Keratinocyte (primary cell): ENCODE measurements around the gene CD46. TPM values are rescaled to one million over a fixed set of nuclear protein-coding genes. Genes with fewer than 3 reads are reported as not detected.

Experiments used
- DNase-seq: peaks from one replicate; pipeline ENCODE4 v3.0.0-alpha.2; 2011; ENCODE audit warnings: low read depth, missing footprints, low spot score
- FAIRE-seq: peaks from 2 replicates; lab custom pipeline; 2011; peaks lifted over from hg19 to GRCh38; lab: Jason Lieb, UNC
- H2AFZ ChIP-seq: 2 replicates; pipeline ENCODE4 v1.6.0; 2012; ENCODE audit warnings: low read length, control low read depth, inconsistent platforms; ENCODE audit not compliant: control insufficient read depth
- H3K27ac ChIP-seq: 2 replicates; pipeline ENCODE4 v1.5.1; 2011; ENCODE audit warnings: low read length; ENCODE audit not compliant: control insufficient read depth, insufficient read depth
- H3K27me3 ChIP-seq: 3 replicates; pipeline ENCODE4 v1.6.0; 2011; ENCODE audit warnings: low read length; ENCODE audit not compliant: control insufficient read depth, insufficient read depth; ENCODE audit errors: extremely low read depth
- H3K36me3 ChIP-seq, 2 experiments: 2 replicates in 1 of 2; 3 replicates in 1 of 2; pipeline ENCODE4 v1.5.1; 2011; ENCODE audit warnings: low read length in 2 of 2, mild to moderate bottlenecking in 1 of 2; ENCODE audit not compliant: control insufficient read depth in 2 of 2, insufficient read depth in 2 of 2; ENCODE audit errors: extremely low read depth in 1 of 2
- H3K4me1 ChIP-seq: 3 replicates; pipeline ENCODE4 v1.5.1; 2011; ENCODE audit warnings: low read length; ENCODE audit not compliant: control insufficient read depth, insufficient read depth; ENCODE audit errors: extremely low read depth
- H3K4me2 ChIP-seq: 3 replicates; pipeline ENCODE4 v1.6.0; 2011; ENCODE audit warnings: low read depth, low read length; ENCODE audit not compliant: control insufficient read depth, insufficient read depth; ENCODE audit errors: extremely low read depth
- H3K4me3 ChIP-seq, 3 experiments: fragments of 200-600 bp in 1 of 3; sonication (generic) in 1 of 3; 2 replicates in 2 of 3; 3 replicates in 1 of 3; pipeline ENCODE4 v1.5.1; 2011 to 2016; ENCODE audit warnings: low read length in 3 of 3, mild to moderate bottlenecking in 3 of 3, control low read depth in 2 of 3, inconsistent platforms in 1 of 3, low read depth in 1 of 3, mixed read lengths in 1 of 3, mixed run types in 1 of 3, moderate library complexity in 1 of 3; ENCODE audit not compliant: control insufficient read depth in 2 of 3, insufficient read depth in 2 of 3; ENCODE audit errors: extremely low read depth in 1 of 3
- H3K79me2 ChIP-seq: 2 replicates; pipeline ENCODE4 v1.6.0; 2012; ENCODE audit warnings: low read length; ENCODE audit not compliant: control insufficient read depth, insufficient read depth
- H3K9ac ChIP-seq: 3 replicates; pipeline ENCODE4 v1.6.0; 2011; ENCODE audit warnings: low read length; ENCODE audit not compliant: control insufficient read depth, insufficient read depth; ENCODE audit errors: extremely low read depth
- H3K9me1 ChIP-seq: 3 replicates; pipeline ENCODE4 v1.6.0; 2011; ENCODE audit warnings: low read length; ENCODE audit not compliant: control insufficient read depth, insufficient read depth; ENCODE audit errors: extremely low read depth
- H3K9me3 ChIP-seq: 2 replicates; pipeline ENCODE4 v1.5.1; 2012; ENCODE audit warnings: low read depth, low read length; ENCODE audit not compliant: control insufficient read depth
- H4K20me1 ChIP-seq: 3 replicates; pipeline ENCODE4 v1.6.0; 2011; ENCODE audit warnings: low read length; ENCODE audit not compliant: control insufficient read depth, insufficient read depth; ENCODE audit errors: extremely low read depth
- CTCF ChIP-seq, 3 experiments: IDR thresholded peaks in 1 of 3; conservative IDR thresholded peaks in 1 of 3; optimal IDR thresholded peaks in 1 of 3; 2 replicates in 2 of 3; 3 replicates in 1 of 3; pipeline versions ENCODE3 to v1.5.1; 2011; ENCODE audit warnings: low read length in 3 of 3, mild to moderate bottlenecking in 3 of 3, moderate library complexity in 2 of 3, control low read depth in 1 of 3, inconsistent platforms in 1 of 3; ENCODE audit not compliant: insufficient read depth in 2 of 3; ENCODE audit errors: extremely low read depth in 1 of 3
- EZH2 ChIP-seq: IDR thresholded peaks from one replicate; pipeline ENCODE4 v1.6.1; 2012; ENCODE audit warnings: inconsistent platforms, mild to moderate bottlenecking, low read length, moderate library complexity
- dilution Hi-C: fragments of 300-500 bp; cut with MboI; formaldehyde crosslinking; loops from one replicate; pipeline ENCODE4 v1.7.0; 2020; ENCODE audit warnings: low sequenced_read_pairs; ENCODE audit not compliant: extremely low pct_ligation_motif_present
- polyA minus RNA-seq, 3 experiments: library from RNA; depleted of rRNA, polyadenylated mRNA; stranded (reverse); fragments of >200 nt; gene quantifications; 1 replicate in 1 of 3; 2 replicates in 1 of 3; 3 replicates in 1 of 3; pipeline ENCODE4 v1.2.3, GENCODE V29; 2011
- polyA plus RNA-seq, 5 experiments: library from polyadenylated mRNA; depleted of rRNA in 3 of 5; stranded (reverse) in 3 of 5; stranded (forward) in 1 of 5; unstranded in 1 of 5; fragments of >200 nt; gene quantifications; 1 replicate in 1 of 5; 2 replicates in 3 of 5; 3 replicates in 1 of 5; pipeline versions ENCODE4 v1.2.1 to v1.2.3, GENCODE V29; 2011 to 2012; ENCODE audit warnings: missing spikeins in 2 of 5, low read depth in 1 of 5, low replicate concordance in 1 of 5

The CD46 gene
- polyA plus RNA-seq (121 to 298 TPM (median 215 TPM) in 3 replicates), polyA minus RNA-seq (25.5 to 97.5 TPM (median 66.4 TPM) in 3 replicates)
- 29.9 TPM for polyA plus RNA-seq (2011; ENCODE audit: low read depth)
- polyA plus RNA-seq (2011; cell fraction: cytosol; rRNA removed): 29.2 and 66.0 TPM in 2 replicates
- polyA plus RNA-seq (2011; cell fraction: nucleus; rRNA removed): 343 and 455 TPM in 2 replicates
- 76.8 and 89.3 TPM in 2 replicates for polyA plus RNA-seq (2012; ENCODE audit: low replicate concordance)
- 54.7 TPM for polyA minus RNA-seq (2011; cell fraction: cytosol; rRNA and poly(A)+ RNA removed)
- polyA minus RNA-seq (2011; cell fraction: nucleus; rRNA and poly(A)+ RNA removed): 159 and 277 TPM in 2 replicates

GRCh38 chr1:207751790-207752455 lies at the start of gene CD46:
Gene CD46, plus strand, starts transcription at chr1:207752054. Its CDS starts 159 bp downstream, at chr1:207752213.
- Histone ChIP-seq H3K9me3 (no peaks in the 10 kb centered on the region), H3K27ac (peak within 1 kb of the TSS; percentile 87)

GRCh38 chr1:207702317-207702716 lies 49.5 kb upstream of the CD46 start:
- dilution Hi-C loops: no loop called here
- no peak overlapping the region for H3K4me3 ChIP-seq
- no peaks in the 10 kb centered on the region for H3K79me2 ChIP-seq
- H3K9me1 ChIP-seq: no peaks in the 10 kb centered on the region
- H3K9me3 ChIP-seq: no peaks in the 10 kb centered on the region
- no peak overlapping the region for H3K9ac ChIP-seq
- no peaks in the 10 kb centered on the region for H3K36me3 ChIP-seq
- H4K20me1 ChIP-seq: no peaks in the 10 kb centered on the region
- H3K4me2 ChIP-seq: no peak overlapping the region
- H3K4me1 ChIP-seq: peaks cover 4% of the 10 kb centered on the region
- H3K27me3 ChIP-seq: no peaks in the 10 kb centered on the region
- no peak overlapping the region for H2AFZ ChIP-seq
- DNase-seq (no peak), FAIRE-seq (no peak)
- no peak for TF ChIP-seq CTCF (optimal IDR thresholded peaks at IDR 0.05 in 1 of 3, IDR thresholded peaks at IDR 0.05 in 1 of 3, conservative IDR thresholded peaks at IDR 0.05 in 1 of 3; ENCODE audit: extremely low read depth in 1 of 3, insufficient read depth in 2 of 3, low read length in 3 of 3)
- no peak for TF ChIP-seq EZH2
- H3K27ac ChIP-seq: no peak overlapping the region

More at GRCh38 chr1:207751790-207752455, at the start of gene CD46:
- no peaks in the 10 kb centered on the region for H3K27me3 ChIP-seq
- H3K4me3 ChIP-seq: peak within 1 kb of the TSS; percentile 90 to 99 (median 94)
- DNase-seq (peak; percentile 84), FAIRE-seq (peak; percentile 79)
- peaks cover 9% of the 10 kb centered on the region for H4K20me1 ChIP-seq
- dilution Hi-C loops: no loop called here
- H3K9me1 ChIP-seq: no peaks in the 10 kb centered on the region
- TF ChIP-seq EZH2: no peak
- no peak for TF ChIP-seq CTCF (optimal IDR thresholded peaks at IDR 0.05 in 1 of 3, IDR thresholded peaks at IDR 0.05 in 1 of 3, conservative IDR thresholded peaks at IDR 0.05 in 1 of 3; ENCODE audit: extremely low read depth in 1 of 3, insufficient read depth in 2 of 3, low read length in 3 of 3)
- peak within 1 kb of the TSS; percentile 93 for H3K9ac ChIP-seq
- peak within 1 kb of the TSS; percentile 96 for H2AFZ ChIP-seq
- H3K4me1 ChIP-seq: peaks cover 42% of the 10 kb centered on the region
- peaks cover 50% of the 10 kb centered on the region for H3K79me2 ChIP-seq
- H3K4me2 ChIP-seq: peak within 1 kb of the TSS; percentile 95
- H3K36me3 ChIP-seq: no peaks in the 10 kb centered on the region
